ENCODE measurements around the gene CDO1. TPM values are rescaled to one million over a fixed set of nuclear protein-coding genes. Genes with fewer than 3 reads are reported as not detected.
"Not testable (repeated sequence)": the region's sequence is repeated elsewhere in the genome, so short reads cannot be mapped to it uniquely, and the experiment has no call there.

The CDO1 gene
- total and polyA plus RNA-seq, 3 experiments from 2014 or later = 0.16 TPM; not detected in 2

DNA sequence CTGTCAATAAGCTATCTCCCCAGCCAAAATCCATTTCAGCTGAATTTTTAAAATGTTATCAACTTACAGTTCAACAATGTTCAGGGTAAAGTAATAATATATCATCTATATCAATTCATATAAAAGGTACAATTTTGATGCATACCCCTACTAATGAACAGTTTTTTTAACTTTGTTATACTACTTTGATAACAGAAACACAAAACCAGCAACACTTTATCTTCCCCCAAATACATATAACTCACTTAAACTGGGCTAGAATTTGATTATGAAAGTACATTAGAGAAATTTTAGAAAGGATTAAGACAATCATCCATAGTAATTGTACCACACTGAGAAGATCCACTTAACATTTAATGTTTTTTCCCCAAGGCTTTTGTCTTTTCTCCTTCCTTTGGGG lies 5.1 kb downstream of the CDO1 start:
- Mint-ChIP-seq H3K27me3 (peaks cover 33 to 50% of the 10 kb centered on the region in 2 donors), H3K36me3 (no peaks in the 10 kb centered on the region), H3K27ac (no peak overlapping the region), H3K4me1 (peaks cover 17 to 20% (median 20%) of the 10 kb centered on the region in 3 donors), H3K9me3 (no peaks in the 10 kb centered on the region), H3K4me3 (no peak overlapping the region)
- Histone ChIP-seq H3K9me3 (ENCODE audit: low read length) (no peaks in the 10 kb centered on the region), H3K4me1 (ENCODE audit: insufficient read depth, low read length) (no peaks in the 10 kb centered on the region), H3K36me3 (ENCODE audit: insufficient read depth, low read length) (no peaks in the 10 kb centered on the region), H3K27me3 (ENCODE audit: insufficient read depth, low read length, poor library complexity, severe bottlenecking) (peaks cover 29% of the 10 kb centered on the region), H3K27ac (ENCODE audit: low read depth, low read length) (no peak overlapping the region), H3K4me3 (ENCODE audit: low read length) (no peak overlapping the region)
- ChIA-PET POLR2A (no interaction called here), CTCF (interaction anchor here (0.7 kb wide), 1 partner anchor 14 kb away, joined by 4 read pairs; no protein-coding TSS in a partner anchor)
- DNase-seq = no peak

DNA sequence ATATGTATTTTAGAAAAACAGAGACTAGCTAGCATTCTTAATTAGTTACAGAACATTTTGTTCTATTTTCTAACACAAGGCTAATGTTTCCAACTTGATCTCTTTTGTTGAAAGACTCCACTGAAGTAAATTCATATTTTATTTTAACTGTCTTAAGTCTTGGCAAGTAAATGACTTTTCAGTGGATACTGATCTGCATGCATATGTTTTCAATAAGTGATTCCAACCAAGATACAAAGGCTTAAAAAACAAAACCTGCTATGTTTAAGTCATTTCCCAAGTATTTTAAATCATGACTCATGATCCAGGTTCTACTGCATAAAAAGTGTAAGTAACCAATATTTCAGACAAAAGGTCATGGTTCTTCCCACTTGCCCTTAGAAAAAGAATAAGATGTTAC lies 5.7 kb downstream of the CDO1 start:
- peaks cover 29 to 46% of the 10 kb centered on the region in 2 donors for H3K27me3 Mint-ChIP-seq
- POLR2A ChIA-PET = no interaction called here

DNA sequence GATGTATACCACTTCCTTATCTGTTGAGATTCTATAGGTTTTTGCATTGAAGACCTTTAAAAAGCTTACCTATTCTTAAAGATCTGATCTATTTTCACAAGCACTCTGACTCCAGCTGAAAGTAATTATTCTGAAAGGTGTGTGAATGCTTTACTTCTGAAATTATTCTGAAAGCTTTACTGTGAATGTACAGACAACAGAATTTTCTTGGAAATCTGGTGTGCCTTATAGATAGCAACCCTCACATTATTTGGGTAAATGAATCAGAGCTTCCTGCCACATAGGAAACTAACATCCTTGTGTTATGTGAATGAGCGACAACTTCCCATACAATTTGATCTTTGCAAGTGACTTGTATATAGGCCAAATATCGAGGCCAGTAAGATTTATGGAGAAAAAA lies 6.5 kb downstream of the CDO1 start:
- ChIA-PET CTCF (no interaction called here), POLR2A (no interaction called here)
- Mint-ChIP-seq H3K9me3 (no peaks in the 10 kb centered on the region), H3K36me3 (no peaks in the 10 kb centered on the region), H3K4me1 (peaks cover 5 to 10% (median 8%) of the 10 kb centered on the region in 3 donors), H3K27ac (no peak overlapping the region), H3K4me3 (no peak overlapping the region), H3K27me3 (peaks cover 21 to 40% of the 10 kb centered on the region in 2 donors)
- Histone ChIP-seq H3K27ac (ENCODE audit: low read depth, low read length) (no peak overlapping the region), H3K9me3 (ENCODE audit: low read length) (no peaks in the 10 kb centered on the region), H3K4me1 (ENCODE audit: insufficient read depth, low read length) (no peaks in the 10 kb centered on the region), H3K36me3 (ENCODE audit: insufficient read depth, low read length) (no peaks in the 10 kb centered on the region), H3K27me3 (ENCODE audit: insufficient read depth, low read length, poor library complexity, severe bottlenecking) (peaks cover 14% of the 10 kb centered on the region), H3K4me3 (ENCODE audit: low read length) (no peak overlapping the region)
- no peak for DNase-seq

More for the DNA sequence above, 5.7 kb downstream of the CDO1 start:
- H3K27me3 ChIP-seq (ENCODE audit: insufficient read depth, low read length, poor library complexity, severe bottlenecking) = peaks cover 23% of the 10 kb centered on the region
- H3K9me3 ChIP-seq (ENCODE audit: low read length) = no peaks in the 10 kb centered on the region
- no peak overlapping the region for H3K27ac ChIP-seq (ENCODE audit: low read depth, low read length)
- no peaks in the 10 kb centered on the region for H3K9me3 Mint-ChIP-seq
- H3K4me3 Mint-ChIP-seq = no peak overlapping the region
- peaks cover 13 to 17% (median 16%) of the 10 kb centered on the region in 3 donors for H3K4me1 Mint-ChIP-seq
- H3K4me1 ChIP-seq (ENCODE audit: insufficient read depth, low read length) = no peaks in the 10 kb centered on the region
- CTCF ChIA-PET = no interaction called here
- H3K27ac Mint-ChIP-seq = no peak overlapping the region
- H3K4me3 ChIP-seq (ENCODE audit: low read length) = no peak overlapping the region
- H3K36me3 Mint-ChIP-seq = no peaks in the 10 kb centered on the region
- no peaks in the 10 kb centered on the region for H3K36me3 ChIP-seq (ENCODE audit: insufficient read depth, low read length)
- no peak for DNase-seq

DNA sequence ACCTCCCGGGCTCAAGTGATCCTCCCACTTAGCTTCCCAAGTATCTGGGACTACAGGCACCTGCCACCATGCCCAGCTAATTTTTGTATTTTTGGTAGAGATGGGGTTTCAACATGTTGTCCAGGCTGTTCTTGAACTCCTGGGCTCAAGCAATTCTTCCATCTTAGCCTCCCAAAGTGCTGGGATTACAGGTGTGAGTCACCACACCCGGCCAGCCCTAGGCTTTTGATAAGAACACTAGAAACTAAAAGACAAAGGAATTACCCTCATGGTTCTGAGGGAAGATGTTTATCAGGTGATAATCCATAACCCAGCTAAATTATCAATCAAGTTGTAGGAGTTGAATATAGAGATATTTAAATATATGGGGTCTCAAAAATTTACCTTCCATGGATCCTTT lies 8.4 kb downstream of the CDO1 start:
- H3K36me3 Mint-ChIP-seq; H3K4me1 ChIP-seq (ENCODE audit: insufficient read depth, low read length); H3K9me3 ChIP-seq (ENCODE audit: low read length); H3K4me3 ChIP-seq (ENCODE audit: low read length); H3K27ac Mint-ChIP-seq; H3K4me3 Mint-ChIP-seq; H3K27ac ChIP-seq (ENCODE audit: low read depth, low read length); H3K27me3 ChIP-seq (ENCODE audit: insufficient read depth, low read length, poor library complexity, severe bottlenecking); DNase-seq; H3K4me1 Mint-ChIP-seq; H3K9me3 Mint-ChIP-seq; H3K36me3 ChIP-seq (ENCODE audit: insufficient read depth, low read length): not testable (repeated sequence)
- ChIA-PET CTCF (interaction anchor here (1.4 kb wide), 1 partner anchor 16 kb away, joined by 4 read pairs; no protein-coding TSS in a partner anchor), POLR2A (interaction anchor here (0.6 kb wide), 1 partner anchor 33 kb away, joined by 4 read pairs; no protein-coding TSS in a partner anchor)
- H3K27me3 Mint-ChIP-seq = peaks cover 7 to 29% of the 10 kb centered on the region in 2 donors

DNA sequence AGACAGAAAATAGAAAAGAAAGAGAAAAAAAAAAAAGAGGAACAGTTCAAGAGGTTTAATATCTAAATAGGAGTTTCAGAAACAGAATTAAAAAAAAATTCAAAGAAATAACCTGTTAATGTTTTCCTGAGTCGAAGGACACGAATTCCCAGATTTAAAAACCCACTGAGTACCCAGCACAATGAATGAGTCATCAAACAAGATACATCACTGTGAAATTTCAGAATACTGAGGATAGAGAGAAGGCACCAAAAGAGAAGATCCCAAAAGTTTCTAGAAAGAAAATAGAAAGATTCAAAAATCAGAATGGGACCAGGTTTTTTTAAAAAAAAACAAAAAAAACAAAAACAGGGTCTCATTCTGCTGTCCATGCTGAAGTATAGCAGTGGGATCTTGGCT lies 8.8 kb downstream of the CDO1 start:
- no peaks in the 10 kb centered on the region for H3K4me1 ChIP-seq (ENCODE audit: insufficient read depth, low read length)
- H3K4me3 ChIP-seq (ENCODE audit: low read length) = no peak overlapping the region
- ChIA-PET CTCF (interaction anchor here (1.4 kb wide), 1 partner anchor 16 kb away, joined by 4 read pairs; no protein-coding TSS in a partner anchor), POLR2A (interaction anchor here (0.6 kb wide), 1 partner anchor 33 kb away, joined by 4 read pairs; no protein-coding TSS in a partner anchor)
- H3K27ac ChIP-seq (ENCODE audit: low read depth, low read length) = no peak overlapping the region
- H3K27me3 ChIP-seq (ENCODE audit: insufficient read depth, low read length, poor library complexity, severe bottlenecking) = peaks cover 5% of the 10 kb centered on the region
- H3K4me1 Mint-ChIP-seq = peaks cover 0 to 10% (median 0%) of the 10 kb centered on the region in 3 donors
- H3K27me3 Mint-ChIP-seq = peaks cover 6 to 27% of the 10 kb centered on the region in 2 donors
- H3K27ac Mint-ChIP-seq = no peak overlapping the region
- no peaks in the 10 kb centered on the region for H3K36me3 ChIP-seq (ENCODE audit: insufficient read depth, low read length)
- no peak for DNase-seq
- H3K4me3 Mint-ChIP-seq = no peak overlapping the region
- H3K9me3 Mint-ChIP-seq = no peaks in the 10 kb centered on the region
- H3K36me3 Mint-ChIP-seq = no peaks in the 10 kb centered on the region
- no peaks in the 10 kb centered on the region for H3K9me3 ChIP-seq (ENCODE audit: low read length)

DNA sequence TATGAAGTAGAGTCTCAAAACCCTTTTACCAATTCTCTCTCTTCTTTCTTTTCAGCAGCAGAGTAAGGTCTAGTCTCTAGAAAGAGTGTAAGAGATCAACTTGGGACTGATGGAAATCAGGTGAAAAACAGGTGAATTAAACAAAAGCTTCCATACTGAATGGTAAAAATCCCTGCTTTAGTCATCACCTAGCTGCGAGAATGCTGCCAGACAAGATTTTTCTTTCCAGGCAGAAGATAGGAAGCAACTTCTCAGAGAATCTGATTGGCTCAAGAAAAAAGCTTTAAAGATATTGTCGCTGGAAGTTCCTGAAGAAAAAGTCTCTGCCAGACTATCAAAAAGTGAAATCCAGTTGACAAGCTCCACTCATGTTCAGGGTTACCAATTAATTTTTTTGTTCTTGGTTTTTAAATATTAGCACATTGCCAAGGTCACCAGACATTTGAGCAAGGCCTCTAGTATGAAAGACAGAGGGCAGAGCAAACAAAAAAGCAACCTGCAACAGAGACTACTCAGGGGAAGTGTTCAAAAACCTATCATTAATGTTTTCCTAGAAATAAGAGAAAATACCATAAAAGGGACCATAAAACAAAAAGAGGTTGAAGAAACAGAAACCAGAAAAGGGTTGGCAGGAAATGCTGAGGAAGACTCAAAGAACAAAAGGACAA lies 9.3 kb downstream of the CDO1 start:
- H3K27ac Mint-ChIP-seq = peak overlapping the region in 1 of 8 donors; percentile 7
- no peaks in the 10 kb centered on the region for H3K9me3 ChIP-seq (ENCODE audit: low read length)
- no peaks in the 10 kb centered on the region for H3K9me3 Mint-ChIP-seq
- H3K36me3 Mint-ChIP-seq = no peaks in the 10 kb centered on the region
- no peaks in the 10 kb centered on the region for H3K4me1 ChIP-seq (ENCODE audit: insufficient read depth, low read length)
- no peak overlapping the region for H3K4me3 ChIP-seq (ENCODE audit: low read length)
- no peak overlapping the region for H3K27ac ChIP-seq (ENCODE audit: low read depth, low read length)
- ChIA-PET CTCF (no interaction called here), POLR2A (interaction anchor here (0.6 kb wide), 1 partner anchor 34 kb away, joined by 4 read pairs; no protein-coding TSS in a partner anchor)
- H3K27me3 ChIP-seq (ENCODE audit: insufficient read depth, low read length, poor library complexity, severe bottlenecking) = peaks cover 1% of the 10 kb centered on the region
- no peaks in the 10 kb centered on the region for H3K36me3 ChIP-seq (ENCODE audit: insufficient read depth, low read length)
- DNase-seq = no peak
- peaks cover 0 to 10% (median 0%) of the 10 kb centered on the region in 3 donors for H3K4me1 Mint-ChIP-seq
- H3K4me3 Mint-ChIP-seq = no peak overlapping the region
- H3K27me3 Mint-ChIP-seq = peaks cover 2 to 22% of the 10 kb centered on the region in 2 donors

DNA sequence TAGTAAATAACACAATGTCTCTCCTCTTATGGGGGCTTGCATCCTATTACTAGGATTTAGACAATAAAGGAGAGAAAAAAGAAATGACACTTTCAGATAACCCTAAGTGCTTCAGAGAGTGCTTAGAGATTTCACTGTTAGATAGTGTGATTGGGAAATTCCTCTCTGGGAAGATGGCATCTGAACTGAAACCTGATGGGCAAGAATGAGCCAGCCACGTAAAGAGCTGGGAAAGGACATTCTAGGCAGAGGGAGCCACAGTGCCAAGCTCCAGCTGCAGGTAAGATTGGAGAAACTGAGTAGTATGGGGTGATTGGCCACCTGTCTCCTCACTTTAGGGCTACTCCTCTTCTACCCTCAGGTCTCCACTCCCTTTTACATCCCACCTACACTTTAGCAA lies 14.5 kb downstream of the CDO1 start:
- no peak overlapping the region for H3K27ac ChIP-seq (ENCODE audit: low read depth, low read length)
- no peak overlapping the region for H3K4me3 Mint-ChIP-seq
- no peak for DNase-seq
- ChIA-PET POLR2A (no interaction called here), CTCF (no interaction called here)
- no peaks in the 10 kb centered on the region for H3K27me3 ChIP-seq (ENCODE audit: insufficient read depth, low read length, poor library complexity, severe bottlenecking)
- H3K36me3 ChIP-seq (ENCODE audit: insufficient read depth, low read length) = no peaks in the 10 kb centered on the region
- no peaks in the 10 kb centered on the region for H3K4me1 ChIP-seq (ENCODE audit: insufficient read depth, low read length)
- H3K9me3 ChIP-seq (ENCODE audit: low read length) = no peaks in the 10 kb centered on the region
- H3K27ac Mint-ChIP-seq = no peak overlapping the region
- no peaks in the 10 kb centered on the region for H3K9me3 Mint-ChIP-seq
- peaks cover 0 to 3% (median 0%) of the 10 kb centered on the region in 3 donors for H3K4me1 Mint-ChIP-seq
- peaks cover 6 to 26% of the 10 kb centered on the region in 2 donors for H3K27me3 Mint-ChIP-seq
- no peaks in the 10 kb centered on the region for H3K36me3 Mint-ChIP-seq
- no peak overlapping the region for H3K4me3 ChIP-seq (ENCODE audit: low read length)

DNA sequence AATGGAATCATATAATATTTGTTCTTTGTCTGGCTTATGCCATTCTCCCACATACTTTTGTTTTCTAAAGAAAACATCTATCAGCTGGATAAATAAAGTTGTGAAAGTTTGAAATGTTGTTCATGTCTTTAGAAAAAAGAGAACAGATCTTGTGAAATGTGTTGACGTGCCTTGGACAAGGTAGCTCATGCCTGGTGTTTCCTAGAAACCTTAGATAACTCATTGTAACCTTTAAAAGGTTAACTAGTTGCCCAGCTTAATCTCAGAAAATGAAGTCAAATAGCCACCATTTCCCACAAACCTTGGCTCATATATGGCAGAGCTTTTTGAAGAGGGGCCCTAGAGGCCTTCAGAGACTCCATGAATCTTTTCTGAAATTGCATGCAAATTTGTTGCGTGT lies 15.3 kb downstream of the CDO1 start:
- Histone ChIP-seq H3K27ac (ENCODE audit: low read depth, low read length) (no peak overlapping the region), H3K27me3 (ENCODE audit: insufficient read depth, low read length, poor library complexity, severe bottlenecking) (no peaks in the 10 kb centered on the region), H3K36me3 (ENCODE audit: insufficient read depth, low read length) (no peaks in the 10 kb centered on the region), H3K4me3 (ENCODE audit: low read length) (no peak overlapping the region), H3K4me1 (ENCODE audit: insufficient read depth, low read length) (no peaks in the 10 kb centered on the region), H3K9me3 (ENCODE audit: low read length) (no peaks in the 10 kb centered on the region)
- Mint-ChIP-seq H3K4me3 (no peak overlapping the region), H3K9me3 (no peaks in the 10 kb centered on the region), H3K27me3 (peaks cover 4 to 26% of the 10 kb centered on the region in 2 donors), H3K27ac (no peak overlapping the region), H3K4me1 (no peaks in the 10 kb centered on the region), H3K36me3 (no peaks in the 10 kb centered on the region)
- POLR2A ChIA-PET = no interaction called here
- no peak for DNase-seq
- CTCF ChIA-PET = no interaction called here
